Eye (tissue), 1 donor: ENCODE results near the gene ONECUT2.
A peak's percentile ranks its signal among the peaks of the same experiment; 100 is the strongest.
"Not testable (repeated sequence)": the region's sequence is repeated elsewhere in the genome, so short reads cannot be mapped to it uniquely, and the experiment has no call there.

Source experiments
- DNase-seq: peaks from one replicate; pipeline ENCODE4 v3.0.0-alpha.2; 2015

Gene ONECUT2

DNA sequence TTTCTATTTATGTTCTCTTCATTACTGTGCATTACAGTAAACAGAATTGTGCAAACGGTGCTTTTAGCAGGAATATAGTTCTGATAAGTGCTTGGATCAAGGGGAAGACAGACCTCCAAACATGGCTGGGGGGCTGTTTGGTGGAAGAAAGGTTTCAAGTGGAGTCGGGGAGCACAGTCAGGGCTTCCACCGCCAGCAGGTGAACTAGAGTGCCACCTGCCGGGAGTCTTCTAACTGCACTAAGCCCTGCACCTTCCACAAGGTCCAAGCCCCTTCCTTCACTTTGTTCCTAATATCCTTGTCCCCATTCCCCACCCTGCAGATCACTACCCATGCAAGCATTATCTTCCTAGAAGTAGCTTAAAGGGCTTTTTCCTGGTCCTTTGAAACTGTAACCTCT lies 11.1 kb downstream of the ONECUT2 start:
- peak; percentile 55 for DNase-seq

- DNase-seq = peak; percentile 89
Measured at GRCh38 chr18:57447154-57447621, 12.0 kb downstream of the ONECUT2 start.

GRCh38 chr18:57455576-57456129 lies 20.5 kb downstream of the ONECUT2 start:
- DNase-seq = no peak

DNA sequence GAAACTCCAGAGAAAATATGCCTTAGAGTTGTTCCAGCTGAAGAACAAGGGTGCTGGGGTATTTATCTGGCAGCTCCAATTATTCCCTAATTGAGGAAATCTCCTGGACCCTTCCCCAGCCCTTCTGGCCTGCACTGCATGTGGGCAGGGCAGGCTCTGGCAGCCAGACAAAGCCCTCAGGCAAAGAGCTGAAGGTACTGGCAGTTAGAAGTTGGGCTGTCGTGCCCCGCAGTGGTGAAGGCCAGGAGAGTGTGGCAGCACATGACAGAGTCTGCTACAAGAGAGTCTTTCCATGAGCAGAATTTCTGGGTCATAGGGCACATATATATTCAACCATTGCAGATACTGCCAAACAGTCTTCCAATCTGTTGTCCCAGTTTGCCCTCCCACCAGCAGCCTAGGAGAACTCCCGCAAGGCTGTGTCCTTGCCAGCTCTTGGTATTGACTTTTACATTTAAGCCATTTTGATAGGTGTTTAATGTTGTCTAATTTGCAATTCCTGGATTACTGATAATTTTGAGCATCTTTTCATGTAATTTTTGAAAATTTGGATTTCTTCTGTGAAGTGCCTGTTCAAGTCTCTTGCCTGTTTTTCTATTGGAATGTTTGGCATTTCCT lies 26.6 kb downstream of the ONECUT2 start:
- DNase-seq = no peak

- no peak for DNase-seq
Measured at GRCh38 chr18:57466307-57466706, 31.1 kb downstream of the ONECUT2 start.

GRCh38 chr18:57466745-57467409 lies 31.7 kb downstream of the ONECUT2 start:
- DNase-seq = peak; percentile 13

GRCh38 chr18:57469884-57470283 lies 34.7 kb downstream of the ONECUT2 start:
- DNase-seq = no peak

GRCh38 chr18:57475408-57475807 lies 40.2 kb downstream of the ONECUT2 start:
- no peak for DNase-seq

- peak; percentile 28 for DNase-seq
Measured at GRCh38 chr18:57475903-57476302, 40.7 kb downstream of the ONECUT2 start.

DNA sequence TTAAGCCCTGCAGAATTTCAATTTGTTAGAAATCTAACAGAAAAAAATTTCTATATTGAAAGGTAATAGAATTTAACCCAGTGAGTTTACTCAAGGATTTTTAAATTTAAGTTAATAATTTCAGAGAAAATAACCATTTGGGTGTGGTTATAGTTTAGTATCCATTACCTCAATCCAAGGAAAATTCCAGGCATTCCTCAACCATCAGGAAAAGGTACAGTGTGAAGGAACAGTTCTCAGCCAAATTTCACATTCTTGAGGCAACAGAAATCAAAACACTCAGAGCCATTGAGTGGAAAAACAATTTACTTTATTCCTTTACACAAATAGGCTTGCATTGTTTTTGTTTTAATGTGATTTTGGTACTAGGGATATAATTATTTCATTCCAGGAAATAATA lies 45.6 kb downstream of the ONECUT2 start:
- no peak for DNase-seq

DNA sequence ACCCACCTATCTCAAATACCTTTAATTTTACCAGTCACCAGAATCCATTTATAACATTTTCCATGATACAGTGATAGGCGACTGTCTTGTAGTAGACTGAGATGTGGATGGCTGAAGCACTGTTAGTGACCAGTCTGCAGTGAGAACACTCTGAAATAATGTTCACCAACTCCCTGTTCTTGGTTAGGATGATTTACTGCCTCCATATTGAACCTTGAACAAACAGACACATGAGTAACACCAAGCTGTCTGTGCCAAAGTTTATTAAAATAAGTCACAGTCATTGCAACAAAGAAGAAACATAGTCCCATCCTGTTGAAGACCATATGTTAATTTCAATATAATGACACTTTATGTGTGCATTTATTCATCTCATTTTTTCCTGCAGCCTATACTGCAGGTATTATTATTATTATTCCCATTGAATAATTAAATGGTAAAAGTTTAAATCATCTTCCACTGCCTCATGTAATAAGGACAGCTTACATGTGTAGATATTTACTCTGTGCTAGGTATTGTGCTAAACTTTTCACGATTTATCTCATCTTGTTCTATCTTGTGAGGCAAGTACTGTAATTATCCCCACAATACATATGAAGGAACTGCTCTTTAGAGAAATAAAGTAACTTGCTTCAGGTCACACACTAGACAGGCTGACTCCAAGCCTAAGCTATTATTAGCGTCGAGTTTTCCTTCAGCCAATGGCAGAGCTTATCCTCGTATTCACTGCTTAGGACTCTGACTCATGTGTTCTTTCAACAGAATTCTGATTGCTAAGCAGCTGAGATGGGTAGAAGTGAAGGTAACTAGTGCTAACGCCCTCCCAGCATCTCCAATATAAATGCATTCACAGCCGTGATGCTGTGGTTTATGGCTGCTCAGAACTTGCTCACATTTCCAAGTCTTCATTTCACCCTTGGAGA lies 62.5 kb downstream of the ONECUT2 start:
- no peak for DNase-seq

DNA sequence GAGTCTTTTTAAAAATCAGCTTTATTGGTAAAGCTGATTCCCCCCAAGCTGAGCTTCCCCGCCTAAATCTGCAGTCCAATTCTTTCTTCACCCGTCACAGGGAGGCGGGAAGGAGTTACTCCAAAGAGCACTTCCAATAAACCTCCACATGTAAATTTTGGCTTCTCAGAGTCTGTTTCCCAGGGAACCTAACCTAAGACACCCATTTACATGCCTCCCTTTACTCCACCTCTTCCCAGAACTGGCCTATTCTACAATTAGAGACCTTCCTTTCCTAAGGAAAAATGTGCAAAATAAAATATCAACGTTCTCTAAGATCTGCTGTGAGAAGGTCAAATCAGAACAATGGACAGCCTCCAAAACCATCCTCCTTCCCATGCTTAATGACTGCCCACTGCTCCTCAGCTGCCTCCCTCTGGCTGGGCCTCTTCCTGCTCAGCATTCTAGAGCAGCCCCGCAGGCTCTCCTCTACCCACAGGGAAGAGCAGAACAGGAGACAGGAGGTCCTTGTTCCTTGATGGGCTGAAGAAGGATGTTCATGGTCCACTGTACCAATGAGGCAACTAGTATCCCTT lies 63.6 kb downstream of the ONECUT2 start:
- no peak for DNase-seq

- no peak for DNase-seq
Measured at GRCh38 chr18:57502624-57503023, 67.5 kb downstream of the ONECUT2 start.

DNA sequence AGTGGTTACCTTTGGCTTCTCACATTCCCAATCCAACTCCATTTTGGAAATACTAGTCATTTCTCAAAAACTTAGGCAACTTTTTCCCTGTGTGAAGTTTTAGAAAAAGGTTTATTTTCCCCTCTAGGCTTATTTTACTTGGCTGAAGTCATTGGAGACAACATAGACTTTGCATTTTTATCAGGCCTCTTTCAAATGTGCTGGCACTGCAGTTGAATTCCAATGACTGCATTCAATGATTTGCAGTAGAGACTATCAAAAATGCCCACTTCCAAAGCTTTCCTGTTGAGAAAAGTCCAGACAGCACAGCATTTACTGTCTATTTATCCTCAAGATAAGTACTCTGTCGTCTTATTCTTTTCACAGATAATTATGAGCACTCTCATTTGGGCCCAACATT lies 70.1 kb downstream of the ONECUT2 start:
- no peak for DNase-seq

DNA sequence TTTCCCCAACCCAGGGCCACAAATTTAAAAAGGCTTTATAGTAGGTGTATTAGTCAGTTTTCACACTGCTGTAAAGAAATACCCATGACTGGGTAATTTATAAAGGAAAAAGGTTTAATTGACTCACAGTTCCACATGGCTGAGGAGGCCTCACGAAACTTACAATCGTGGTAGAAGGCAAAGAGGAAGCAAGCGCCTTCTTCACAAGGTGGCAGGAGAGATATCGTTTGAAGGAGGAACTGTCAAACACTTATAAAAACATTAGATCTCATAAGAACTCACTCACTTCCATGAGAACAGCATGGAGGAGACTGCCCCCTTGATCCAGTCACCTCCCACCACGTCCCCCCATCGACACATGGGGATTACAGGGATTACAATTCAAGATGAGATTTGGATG lies 80.9 kb downstream of the ONECUT2 start:
- no peak for DNase-seq

DNA sequence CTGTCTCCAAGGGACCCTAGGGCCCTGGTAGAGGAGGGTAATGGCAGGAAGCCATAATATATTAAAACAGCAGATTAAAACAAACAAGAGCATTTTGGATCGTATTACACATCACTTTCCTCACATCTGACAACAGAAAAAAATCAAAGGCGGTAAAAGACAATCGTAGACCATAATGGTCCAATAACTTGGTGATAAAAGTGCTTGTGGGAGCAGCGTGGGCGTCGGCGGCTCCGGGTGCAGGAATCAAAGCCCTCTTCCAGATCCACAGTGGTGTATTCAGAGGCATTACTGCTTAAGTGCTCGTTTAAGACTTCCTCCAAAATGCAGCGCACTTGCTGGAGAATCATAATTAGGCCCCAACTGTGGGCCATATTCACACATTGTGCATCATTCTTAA lies 83.4 kb downstream of the ONECUT2 start:
- no peak for DNase-seq

- DNase-seq = no peak
Measured at GRCh38 chr18:57519668-57520424, 84.7 kb downstream of the ONECUT2 start.

- not testable (repeated sequence) for DNase-seq
Measured at GRCh38 chr18:57522348-57522747, 87.2 kb downstream of the ONECUT2 start.

- peak; percentile 35 for DNase-seq
Measured at GRCh38 chr18:57523171-57523956, 88.2 kb downstream of the ONECUT2 start.

- no peak for DNase-seq
Measured at GRCh38 chr18:57527556-57528229, 92.5 kb downstream of the ONECUT2 start.

- no peak for DNase-seq
Measured at GRCh38 chr18:57529151-57529550, 94.0 kb downstream of the ONECUT2 start.
